Activated naive CD8-positive, alpha-beta T cell (primary cell): ENCODE measurements around the gene KRTAP5-8.
"Not testable (repeated sequence)": the region's sequence is repeated elsewhere in the genome, so short reads cannot be mapped to it uniquely, and the experiment has no call there.

Experiments used
- H3K27ac Mint-ChIP-seq: one replicate; pipeline ENCODE4 v1.8.0; 2021; ENCODE audit warnings: mixed read lengths
- H3K27me3 Mint-ChIP-seq: one replicate; pipeline ENCODE4 v1.8.0; 2021; ENCODE audit warnings: mixed read lengths
- H3K36me3 Mint-ChIP-seq: one replicate; pipeline ENCODE4 v1.8.0; 2021; ENCODE audit warnings: mixed read lengths
- H3K4me1 Mint-ChIP-seq: one replicate; pipeline ENCODE4 v1.8.0; 2021; ENCODE audit warnings: low read depth, mixed read lengths
- H3K4me3 Mint-ChIP-seq: one replicate; pipeline ENCODE4 v1.8.0; 2021; ENCODE audit warnings: mild to moderate bottlenecking, mixed read lengths
- H3K9me3 Mint-ChIP-seq: one replicate; pipeline ENCODE4 v1.8.0; 2021; ENCODE audit warnings: low read depth, mixed read lengths

Gene KRTAP5-8

GRCh38 chr11:71530602-71531001, 7.2 kb upstream of the KRTAP5-8 start:
- Mint-ChIP-seq H3K4me3 (no peak overlapping the region), H3K27ac (no peak overlapping the region), H3K4me1 (no peaks in the 10 kb centered on the region), H3K9me3 (no peaks in the 10 kb centered on the region), H3K27me3 (peaks cover 6% of the 10 kb centered on the region), H3K36me3 (no peaks in the 10 kb centered on the region)

GRCh38 chr11:71532036-71532610, 5.7 kb upstream of the KRTAP5-8 start:
- Mint-ChIP-seq H3K4me1 (no peaks in the 10 kb centered on the region), H3K27ac (no peak overlapping the region), H3K9me3 (no peaks in the 10 kb centered on the region), H3K27me3 (peaks cover 5% of the 10 kb centered on the region), H3K36me3 (no peaks in the 10 kb centered on the region), H3K4me3 (no peak overlapping the region)

- not testable (repeated sequence) for H3K27ac Mint-ChIP-seq, H3K27me3 Mint-ChIP-seq, H3K9me3 Mint-ChIP-seq, H3K36me3 Mint-ChIP-seq, H3K4me1 Mint-ChIP-seq, H3K4me3 Mint-ChIP-seq
Observed at GRCh38 chr11:71534711-71535608, 2.9 kb upstream of the KRTAP5-8 start.

- Mint-ChIP-seq H3K27ac (no peak overlapping the region), H3K9me3 (peaks cover 3% of the 10 kb centered on the region), H3K4me1 (peaks cover 2% of the 10 kb centered on the region), H3K4me3 (no peak overlapping the region), H3K27me3 (peaks cover 6% of the 10 kb centered on the region), H3K36me3 (peaks cover 3% of the 10 kb centered on the region)
Observed at GRCh38 chr11:71535825-71536224, 2.0 kb upstream of the KRTAP5-8 start.

GRCh38 chr11:71537537-71537936, 288 bp upstream of the KRTAP5-8 start:
- H3K27me3 Mint-ChIP-seq: peaks cover 6% of the 10 kb centered on the region
- peaks cover 2% of the 10 kb centered on the region for H3K4me1 Mint-ChIP-seq
- H3K27ac Mint-ChIP-seq: no peak overlapping the region
- no peak overlapping the region for H3K4me3 Mint-ChIP-seq
- H3K36me3 Mint-ChIP-seq: peaks cover 3% of the 10 kb centered on the region
- peaks cover 8% of the 10 kb centered on the region for H3K9me3 Mint-ChIP-seq

GRCh38 chr11:71538666-71538990, 803 bp downstream of the KRTAP5-8 start:
- H3K9me3 Mint-ChIP-seq: peaks cover 8% of the 10 kb centered on the region

GRCh38 chr11:71539017-71539416, 1.2 kb downstream of the KRTAP5-8 start:
- H3K4me1 Mint-ChIP-seq: peaks cover 11% of the 10 kb centered on the region
- H3K9me3 Mint-ChIP-seq: peaks cover 8% of the 10 kb centered on the region
- no peak overlapping the region for H3K27ac Mint-ChIP-seq
- peaks cover 6% of the 10 kb centered on the region for H3K27me3 Mint-ChIP-seq
- H3K36me3 Mint-ChIP-seq: peaks cover 3% of the 10 kb centered on the region
- H3K4me3 Mint-ChIP-seq: no peak overlapping the region

More at GRCh38 chr11:71538666-71538990, 803 bp downstream of the KRTAP5-8 start:
- H3K27me3 Mint-ChIP-seq: peaks cover 6% of the 10 kb centered on the region
- peaks cover 3% of the 10 kb centered on the region for H3K36me3 Mint-ChIP-seq
- no peak overlapping the region for H3K27ac Mint-ChIP-seq
- H3K4me3 Mint-ChIP-seq: no peak overlapping the region
- H3K4me1 Mint-ChIP-seq: peaks cover 7% of the 10 kb centered on the region

- H3K4me1 Mint-ChIP-seq: peaks cover 18% of the 10 kb centered on the region
- not testable (repeated sequence) for H3K36me3 Mint-ChIP-seq, H3K9me3 Mint-ChIP-seq, H3K27ac Mint-ChIP-seq, H3K4me3 Mint-ChIP-seq, H3K27me3 Mint-ChIP-seq
Observed at GRCh38 chr11:71539971-71540370, 2.1 kb downstream of the KRTAP5-8 start.

- not testable (repeated sequence) for H3K27me3 Mint-ChIP-seq, H3K27ac Mint-ChIP-seq
Observed at GRCh38 chr11:71540521-71541304, 2.9 kb downstream of the KRTAP5-8 start.

GRCh38 chr11:71542382-71542781, 4.6 kb downstream of the KRTAP5-8 start:
- no peak overlapping the region for H3K27ac Mint-ChIP-seq
- peaks cover 8% of the 10 kb centered on the region for H3K9me3 Mint-ChIP-seq
- H3K36me3 Mint-ChIP-seq: peaks cover 3% of the 10 kb centered on the region
- no peak overlapping the region for H3K4me3 Mint-ChIP-seq
- H3K27me3 Mint-ChIP-seq: no peaks in the 10 kb centered on the region
- peaks cover 21% of the 10 kb centered on the region for H3K4me1 Mint-ChIP-seq

More at GRCh38 chr11:71540521-71541304, 2.9 kb downstream of the KRTAP5-8 start:
- peaks cover 21% of the 10 kb centered on the region for H3K4me1 Mint-ChIP-seq
- not testable (repeated sequence) for H3K9me3 Mint-ChIP-seq, H3K36me3 Mint-ChIP-seq, H3K4me3 Mint-ChIP-seq

- H3K27ac Mint-ChIP-seq: no peak overlapping the region
- H3K4me1 Mint-ChIP-seq: peaks cover 21% of the 10 kb centered on the region
- H3K27me3 Mint-ChIP-seq: peaks cover 3% of the 10 kb centered on the region
- H3K9me3 Mint-ChIP-seq: peaks cover 8% of the 10 kb centered on the region
- H3K4me3 Mint-ChIP-seq: no peak overlapping the region
- peaks cover 3% of the 10 kb centered on the region for H3K36me3 Mint-ChIP-seq
Observed at GRCh38 chr11:71542879-71543777, 5.3 kb downstream of the KRTAP5-8 start.

- no peak overlapping the region for H3K4me3 Mint-ChIP-seq
- peaks cover 21% of the 10 kb centered on the region for H3K4me1 Mint-ChIP-seq
- peaks cover 8% of the 10 kb centered on the region for H3K9me3 Mint-ChIP-seq
- peaks cover 3% of the 10 kb centered on the region for H3K36me3 Mint-ChIP-seq
- peaks cover 5% of the 10 kb centered on the region for H3K27me3 Mint-ChIP-seq
- H3K27ac Mint-ChIP-seq: no peak overlapping the region
Observed at GRCh38 chr11:71543866-71544265, 6.0 kb downstream of the KRTAP5-8 start.

- no peak overlapping the region for H3K27ac Mint-ChIP-seq
- no peak overlapping the region for H3K4me3 Mint-ChIP-seq
- peaks cover 21% of the 10 kb centered on the region for H3K4me1 Mint-ChIP-seq
- peaks cover 9% of the 10 kb centered on the region for H3K27me3 Mint-ChIP-seq
- peaks cover 8% of the 10 kb centered on the region for H3K9me3 Mint-ChIP-seq
- peaks cover 3% of the 10 kb centered on the region for H3K36me3 Mint-ChIP-seq
Observed at GRCh38 chr11:71544525-71545214, 6.8 kb downstream of the KRTAP5-8 start.

GRCh38 chr11:71545405-71545966, 7.7 kb downstream of the KRTAP5-8 start:
- Mint-ChIP-seq H3K4me3 (no peak overlapping the region), H3K9me3 (peaks cover 8% of the 10 kb centered on the region), H3K4me1 (peaks cover 21% of the 10 kb centered on the region), H3K36me3 (peaks cover 3% of the 10 kb centered on the region), H3K27me3 (peaks cover 11% of the 10 kb centered on the region), H3K27ac (no peak overlapping the region)
